CD8-positive, alpha-beta memory T cell (primary cell): ENCODE results near the gene CMSS1. TPM values are rescaled to one million over a fixed set of nuclear protein-coding genes. Genes with fewer than 3 reads are reported as not detected.

Experiments used
- polyA plus RNA-seq: library from polyadenylated mRNA; unstranded; fragments of 300-500 nt; fragmentation: Illumina TruSeq; gene quantifications from one replicate; pipeline ENCODE4 v1.2.3, GENCODE V29; 2021
- total RNA-seq, 2 experiments: library from RNA; stranded (reverse); gene quantifications; one replicate each; pipeline ENCODE4 v1.2.3, GENCODE V29; 2021

The CMSS1 gene
- total and polyA plus RNA-seq, 3 experiments from 2014 or later: 16.8 to 143 (median 140) TPM

Other genes starting within 250 kb of the CMSS1 start
- gene COL8A1, start 179.3 kb upstream of the CMSS1 start, total RNA-seq: not detected
- not detected for gene COL8A1, start 179.3 kb upstream of the CMSS1 start, polyA plus RNA-seq